ENCODE measurements around the gene ISG20L2.

ISG20L2 gene

DNA sequence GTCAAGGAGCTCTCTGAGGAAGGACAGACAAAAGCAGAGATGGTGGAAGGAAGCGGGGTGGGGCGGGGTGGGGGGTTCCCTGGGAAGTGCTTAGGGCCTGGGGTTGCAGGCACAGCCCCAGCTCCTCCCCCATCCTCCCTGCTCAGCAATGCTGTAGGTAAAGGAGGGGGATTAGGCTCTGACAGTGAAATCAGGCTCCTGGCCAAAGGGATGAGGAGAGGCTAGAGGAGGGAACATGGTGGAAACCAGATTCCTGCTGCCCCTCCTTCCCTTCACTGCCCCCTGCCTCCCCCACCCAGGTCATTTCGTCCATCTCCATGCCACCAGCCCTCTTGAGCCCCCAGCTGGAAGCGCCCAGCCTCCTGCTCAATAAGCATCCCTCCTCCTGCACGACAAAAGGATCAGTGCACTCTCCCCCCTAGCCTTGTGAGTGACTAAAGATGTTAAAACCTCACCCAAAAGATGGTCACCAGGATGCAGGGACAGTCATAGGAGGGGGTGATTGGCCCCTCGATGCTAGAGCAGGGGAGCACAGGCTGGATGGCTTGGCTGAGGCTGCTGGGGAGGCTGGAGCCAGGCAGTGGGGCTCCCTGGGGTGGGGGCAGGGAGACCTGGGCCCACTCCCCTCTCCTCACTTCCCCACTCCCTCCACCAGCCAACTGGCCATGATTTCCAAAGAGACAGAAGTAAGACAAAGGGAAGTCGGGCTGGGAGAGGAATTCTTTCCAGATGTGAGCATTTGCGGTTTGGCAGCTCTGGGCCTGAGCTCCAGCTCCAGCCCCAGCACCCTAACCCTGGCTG, 20.9 kb downstream of the ISG20L2 start:
- no peak for DNase-seq (ENCODE audit: low read depth in 3 of 3, low spot score in 1 of 3)

- DNase-seq (ENCODE audit: low read depth in 3 of 3, low spot score in 1 of 3): no peak
Observed at GRCh38 chr1:156706657-156707416, 21.7 kb downstream of the ISG20L2 start.

DNA sequence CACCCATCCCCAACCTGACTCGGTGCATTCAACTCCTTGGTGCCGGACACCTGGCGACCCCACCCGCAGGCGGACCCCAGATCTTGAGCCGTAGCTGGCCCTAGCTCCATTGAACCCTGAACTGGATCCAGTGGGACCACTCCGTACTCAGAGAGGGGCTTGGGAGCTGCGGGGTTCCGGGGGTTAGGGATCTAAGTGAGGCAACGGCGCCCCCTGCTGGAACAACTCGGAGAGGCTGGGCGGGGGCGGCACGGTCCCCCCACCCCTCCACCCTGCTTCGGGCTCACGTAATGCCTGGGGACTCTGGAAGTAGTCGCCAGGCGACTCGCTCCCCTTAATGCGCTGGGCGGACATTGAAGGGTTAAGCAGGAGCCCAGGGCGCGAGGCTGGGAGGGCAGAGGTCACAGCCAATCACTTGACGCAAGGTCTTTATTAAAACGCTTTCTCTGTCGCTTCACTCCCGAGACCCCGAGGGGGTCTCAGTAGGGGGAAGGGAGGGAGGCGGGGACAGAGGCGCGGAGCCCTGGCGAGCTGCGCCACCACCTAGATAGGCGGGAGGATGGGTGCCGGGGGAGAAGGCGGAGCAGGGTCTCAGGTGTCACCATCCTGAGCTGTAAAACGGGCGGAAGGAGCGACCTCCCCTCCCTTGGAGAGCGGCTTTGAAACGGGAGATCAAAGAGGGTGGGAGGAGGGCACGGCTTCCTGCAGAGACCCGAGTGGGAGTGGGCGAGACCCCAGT, 22.5 kb downstream of the ISG20L2 start:
- peak; percentile 21 to 68 (median 53) for DNase-seq (ENCODE audit: low read depth in 3 of 3, low spot score in 1 of 3)

- peak in 1 of 3 donors; percentile 19 for DNase-seq (ENCODE audit: low read depth in 3 of 3, low spot score in 1 of 3)
Observed at GRCh38 chr1:156705321-156705917, 23.1 kb downstream of the ISG20L2 start, which contains the start of gene CRABP2. Gene CRABP2, minus strand, starts transcription at chr1:156705583. Its CDS starts 137 bp downstream, at chr1:156705446.

- DNase-seq (ENCODE audit: low read depth in 3 of 3, low spot score in 1 of 3): peak in 2 of 3 donors; percentile 9 to 22
Observed at GRCh38 chr1:156704930-156705320, 23.6 kb downstream of the ISG20L2 start.

GRCh38 chr1:156704166-156704711, 24.3 kb downstream of the ISG20L2 start:
- DNase-seq (ENCODE audit: low read depth in 3 of 3, low spot score in 1 of 3): no peak

DNA sequence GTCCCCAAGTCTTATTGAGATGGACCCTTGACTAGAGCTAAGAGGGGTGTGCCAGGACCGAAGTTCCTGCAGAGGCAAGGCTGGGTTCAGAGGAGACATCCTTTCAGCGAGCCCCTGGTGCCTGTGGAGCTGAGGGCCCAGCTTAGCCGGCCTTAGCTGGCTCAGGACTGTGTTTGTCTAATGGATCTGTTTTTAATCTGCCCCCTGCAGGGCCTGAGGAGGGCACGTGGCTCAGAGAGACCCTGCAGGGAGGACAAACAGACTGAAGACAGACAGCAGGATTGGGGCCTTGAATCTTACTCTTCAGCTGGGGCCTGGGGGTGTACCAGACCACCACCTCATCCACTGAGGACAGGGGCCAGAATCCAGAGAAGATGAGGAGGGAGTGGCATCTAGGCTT, 24.8 kb downstream of the ISG20L2 start:
- DNase-seq (ENCODE audit: low read depth in 3 of 3, low spot score in 1 of 3): no peak

GRCh38 chr1:156703336-156703735, 25.2 kb downstream of the ISG20L2 start:
- DNase-seq (ENCODE audit: low read depth in 3 of 3, low spot score in 1 of 3): no peak

GRCh38 chr1:156700736-156701531, 27.6 kb downstream of the ISG20L2 start:
- DNase-seq (ENCODE audit: low read depth in 3 of 3, low spot score in 1 of 3): no peak

DNA sequence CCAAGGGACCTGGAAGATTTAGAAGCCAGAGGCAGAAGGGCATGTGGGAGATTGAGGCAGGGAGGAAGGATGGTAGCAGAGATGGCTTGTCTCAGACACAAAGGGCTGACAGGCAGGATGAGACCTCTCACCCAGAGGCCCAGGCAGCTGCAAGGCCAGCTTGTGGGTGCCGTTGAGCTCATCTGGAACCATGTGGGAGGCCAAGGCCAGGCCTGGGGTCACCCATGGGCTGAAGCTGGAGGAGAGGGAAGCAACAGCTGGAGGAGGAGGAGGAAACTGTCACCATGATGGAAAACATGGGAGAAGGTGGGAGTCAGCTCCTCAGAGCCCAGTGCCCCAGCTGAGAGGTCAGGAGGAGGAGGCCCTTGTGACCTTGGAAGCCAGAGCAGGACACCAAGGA, 29.6 kb downstream of the ISG20L2 start:
- DNase-seq (ENCODE audit: low read depth in 3 of 3, low spot score in 1 of 3): no peak

DNA sequence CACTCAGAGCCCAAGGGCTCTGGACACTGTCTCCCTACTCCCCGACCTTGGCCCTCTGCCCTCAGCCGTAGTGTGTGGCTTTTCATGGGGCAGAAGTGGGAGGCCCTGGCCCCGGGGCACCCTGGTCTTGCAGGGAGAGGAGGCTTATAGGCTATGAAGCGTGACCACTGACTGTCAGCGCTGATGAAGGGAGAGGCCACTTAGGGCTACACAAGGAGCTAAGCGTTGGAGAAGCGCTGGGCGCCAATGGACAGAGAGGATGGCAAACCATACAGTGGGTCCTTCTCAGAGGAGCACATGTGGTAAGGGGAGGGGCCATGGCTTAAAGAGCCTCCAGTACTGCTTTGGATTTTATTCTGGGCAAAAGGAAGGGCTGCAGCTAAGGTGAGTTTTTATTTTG, 31.1 kb downstream of the ISG20L2 start:
- no peak for DNase-seq (ENCODE audit: low read depth in 3 of 3, low spot score in 1 of 3)

GRCh38 chr1:156696755-156697154, 31.8 kb downstream of the ISG20L2 start:
- no peak for DNase-seq (ENCODE audit: low read depth in 3 of 3, low spot score in 1 of 3)

DNA sequence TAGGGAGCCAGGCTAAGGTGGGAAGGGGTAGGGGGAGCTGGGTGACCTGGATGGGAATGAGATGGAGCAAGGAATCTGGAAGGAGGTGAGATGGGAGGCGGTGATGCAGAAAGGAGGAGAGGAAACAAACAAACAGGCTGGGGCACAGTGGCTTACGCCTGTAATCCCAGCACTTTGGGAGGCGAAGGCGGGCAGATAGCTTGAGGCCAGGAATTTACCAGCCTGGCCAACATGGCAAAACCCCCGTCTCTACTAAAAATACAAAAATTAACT, 33.9 kb downstream of the ISG20L2 start:
- no peak for DNase-seq (ENCODE audit: low read depth in 3 of 3, low spot score in 1 of 3)

GRCh38 chr1:156693848-156694689, 34.5 kb downstream of the ISG20L2 start:
- DNase-seq (ENCODE audit: low read depth in 3 of 3, low spot score in 1 of 3): no peak

- no peak for DNase-seq (ENCODE audit: low read depth in 3 of 3, low spot score in 1 of 3)
Observed at GRCh38 chr1:156692925-156693847, 35.4 kb downstream of the ISG20L2 start.

DNA sequence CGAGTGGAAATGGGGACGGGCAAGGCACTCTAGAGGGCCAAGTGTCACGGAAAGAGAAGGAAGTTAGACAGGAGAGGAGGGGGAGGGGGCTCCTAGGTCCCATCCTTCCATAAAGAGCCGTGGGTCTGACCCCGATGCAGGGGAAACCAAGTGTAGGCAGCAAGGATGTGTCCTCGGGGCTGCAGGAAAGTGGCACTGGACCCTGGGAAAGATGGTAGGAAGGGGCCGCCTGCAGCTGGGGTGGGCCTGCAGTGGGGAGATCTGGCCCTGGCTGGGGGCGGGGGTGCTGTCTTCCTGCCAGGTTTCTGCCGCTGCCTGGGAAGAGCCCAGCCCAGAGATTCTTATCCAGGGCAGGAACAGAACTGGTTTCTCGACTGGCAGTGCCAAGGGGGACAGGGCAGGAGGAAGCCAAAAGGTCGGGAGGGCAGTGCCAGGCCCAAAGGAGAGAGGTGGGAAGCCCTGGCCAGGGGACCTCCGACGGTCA, 36.1 kb downstream of the ISG20L2 start:
- DNase-seq (ENCODE audit: low read depth in 3 of 3, low spot score in 1 of 3): no peak

- DNase-seq (ENCODE audit: low read depth in 3 of 3, low spot score in 1 of 3): no peak
Observed at GRCh38 chr1:156691665-156692440, 36.7 kb downstream of the ISG20L2 start.

All from stimulated activated CD4-positive, alpha-beta T cell treated with anti-CD3 and anti-CD28 coated beads, TNF-alpha, amount 100 ng/mL, for 1 hour (primary cell).